Activated gamma-delta T cell treated with anti-CD3 and anti-CD28 coated beads, Interleukin-2, amount 50 U/mL, for 16 hours (primary cell): ENCODE results near the gene RASGRF2.
"Not testable (repeated sequence)": the region's sequence is repeated elsewhere in the genome, so short reads cannot be mapped to it uniquely, and the experiment has no call there.

Experiments
- DNase-seq: peaks from one replicate; pipeline ENCODE4 v3.0.0-alpha.2; 2020; ENCODE audit warnings: low read depth

RASGRF2 gene

GRCh38 chr5:81021486-81021885, 61.3 kb downstream of the RASGRF2 start:
- DNase-seq: no peak

- no peak for DNase-seq
These were observed 62.0 kb downstream of the RASGRF2 start for GRCh38 chr5:81021951-81022687.

- no peak for DNase-seq
These were observed 62.5 kb downstream of the RASGRF2 start for GRCh38 chr5:81022688-81023084.

- DNase-seq: no peak
These were observed 63.3 kb downstream of the RASGRF2 start for GRCh38 chr5:81023261-81023970.

GRCh38 chr5:81027481-81028058, 67.4 kb downstream of the RASGRF2 start:
- DNase-seq: no peak

GRCh38 chr5:81028888-81029287, 68.7 kb downstream of the RASGRF2 start:
- not testable (repeated sequence) for DNase-seq

- DNase-seq: not testable (repeated sequence)
These were observed 69.6 kb downstream of the RASGRF2 start for GRCh38 chr5:81029736-81030135.

- DNase-seq: not testable (repeated sequence)
These were observed 70.3 kb downstream of the RASGRF2 start for GRCh38 chr5:81030236-81031034.

GRCh38 chr5:81035522-81035921, 75.4 kb downstream of the RASGRF2 start:
- DNase-seq: no peak

- no peak for DNase-seq
These were observed 78.3 kb downstream of the RASGRF2 start for GRCh38 chr5:81038495-81038894.

- DNase-seq: no peak
These were observed 84.7 kb downstream of the RASGRF2 start for GRCh38 chr5:81044868-81045267.

- no peak for DNase-seq
These were observed 85.2 kb downstream of the RASGRF2 start for GRCh38 chr5:81045389-81045807.

- no peak for DNase-seq
These were observed 85.9 kb downstream of the RASGRF2 start for GRCh38 chr5:81046041-81046440.

- no peak for DNase-seq
These were observed 92.2 kb downstream of the RASGRF2 start for GRCh38 chr5:81052325-81052724.

GRCh38 chr5:81053282-81053681, 93.1 kb downstream of the RASGRF2 start:
- DNase-seq: not testable (repeated sequence)

GRCh38 chr5:81058121-81058520, 98.0 kb downstream of the RASGRF2 start:
- DNase-seq: no peak

GRCh38 chr5:81065492-81065891, 105.3 kb downstream of the RASGRF2 start:
- no peak for DNase-seq

GRCh38 chr5:81066102-81066501, 105.9 kb downstream of the RASGRF2 start:
- DNase-seq: no peak

GRCh38 chr5:81067406-81067805, 107.2 kb downstream of the RASGRF2 start:
- no peak for DNase-seq

- no peak for DNase-seq
These were observed 107.9 kb downstream of the RASGRF2 start for GRCh38 chr5:81068063-81068462.

- no peak for DNase-seq
These were observed 108.5 kb downstream of the RASGRF2 start for GRCh38 chr5:81068635-81069034.

- DNase-seq: no peak
These were observed 109.8 kb downstream of the RASGRF2 start for GRCh38 chr5:81069990-81070389.
